Fibroblast of mammary gland (primary cell): ENCODE measurements around the gene HTR4.
A peak's percentile ranks its signal among the peaks of the same experiment; 100 is the strongest.

Experiments used
- DNase-seq: peaks from one replicate; pipeline ENCODE4 v3.0.0-alpha.2; 2010; ENCODE audit warnings: low read depth
- H3K4me3 ChIP-seq: 2 replicates; pipeline ENCODE4 v1.5.1; 2011; ENCODE audit warnings: low read depth, mild to moderate bottlenecking, low read length, moderate library complexity; ENCODE audit not compliant: control insufficient read depth
- CTCF ChIP-seq: conservative IDR thresholded peaks from 2 replicates; pipeline ENCODE4 v1.5.1; 2011; ENCODE audit warnings: low read depth, low read length, inconsistent platforms; ENCODE audit not compliant: control insufficient read depth, insufficient read depth

The HTR4 gene

GRCh38 chr5:148486456-148486855 is 167.9 kb downstream of the HTR4 start:
- no peak overlapping the region for H3K4me3 ChIP-seq
- no peak for TF ChIP-seq CTCF
- no peak for DNase-seq

- H3K4me3 ChIP-seq, result no peak overlapping the region
- no peak for DNase-seq
- TF ChIP-seq CTCF, result no peak
Observed at GRCh38 chr5:148484651-148485050, 169.7 kb downstream of the HTR4 start.

GRCh38 chr5:148483750-148484149 is 170.6 kb downstream of the HTR4 start:
- no peak for TF ChIP-seq CTCF
- no peak overlapping the region for H3K4me3 ChIP-seq
- DNase-seq, result no peak

GRCh38 chr5:148482697-148483462 is 171.4 kb downstream of the HTR4 start:
- DNase-seq, result peak; percentile 53
- TF ChIP-seq CTCF, result peak; percentile 81
- H3K4me3 ChIP-seq, result no peak overlapping the region

GRCh38 chr5:148482196-148482595 is 172.1 kb downstream of the HTR4 start:
- no peak for DNase-seq
- no peak for TF ChIP-seq CTCF
- H3K4me3 ChIP-seq, result no peak overlapping the region

- no peak overlapping the region for H3K4me3 ChIP-seq
- TF ChIP-seq CTCF, result no peak
- DNase-seq, result no peak
Observed at GRCh38 chr5:148477429-148477828, 176.9 kb downstream of the HTR4 start.
